Activated CD8-positive, alpha-beta memory T cell treated with anti-CD3 and anti-CD28 coated beads, Interleukin-2, amount 50 U/mL, for 4 hours (primary cell): ENCODE data around the gene HS2ST1.
"Not testable (repeated sequence)": the region's sequence is repeated elsewhere in the genome, so short reads cannot be mapped to it uniquely, and the experiment has no call there.

Experiments
- DNase-seq: peaks from one replicate; pipeline ENCODE4 v3.0.0-alpha.2; 2020

Gene HS2ST1

DNA sequence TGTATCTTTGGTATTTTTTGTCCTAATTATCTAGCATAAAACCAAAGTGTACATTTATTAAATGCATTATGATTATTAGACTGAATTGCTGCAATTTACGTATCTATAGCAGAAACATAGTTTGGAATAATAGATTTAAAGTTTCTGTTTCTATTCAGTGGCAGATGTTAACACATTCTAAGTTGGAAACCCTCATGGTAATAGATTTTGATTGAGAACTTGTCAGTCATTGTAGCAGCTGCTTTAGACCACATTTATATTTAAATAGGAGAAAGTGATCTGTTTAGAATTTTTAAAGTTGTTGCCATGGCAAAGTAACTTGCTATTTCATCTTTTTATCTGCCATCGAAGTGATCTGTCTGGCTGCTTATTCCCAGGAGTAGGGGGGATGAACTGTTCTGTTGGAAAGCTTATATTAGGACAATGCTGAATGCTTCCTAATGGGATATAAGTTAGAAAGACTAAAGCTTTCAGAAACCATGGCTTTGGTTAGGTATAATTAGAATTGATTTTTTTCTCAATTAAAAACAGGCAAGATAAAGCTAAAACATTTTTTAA lies 61.6 kb downstream of the HS2ST1 start:
- DNase-seq: no peak

DNA sequence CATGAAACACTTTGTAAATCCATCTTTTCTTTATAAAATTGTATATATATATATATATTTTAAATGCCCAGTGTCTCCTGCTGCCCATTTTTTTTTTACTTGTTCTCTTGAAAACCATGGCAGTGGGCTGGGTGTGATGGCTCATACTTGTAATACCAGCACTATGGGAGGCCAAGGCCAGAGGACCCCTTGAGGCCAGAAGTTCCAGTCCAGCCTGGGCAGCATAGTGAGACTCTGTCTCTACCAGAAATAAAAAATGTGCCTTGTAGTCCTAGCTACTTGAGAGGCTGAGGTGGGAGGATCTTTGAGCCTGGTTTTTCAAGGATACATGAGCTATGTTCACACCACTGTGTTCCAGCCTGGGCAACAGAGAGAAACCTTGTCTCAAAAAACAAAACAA lies 62.2 kb downstream of the HS2ST1 start:
- DNase-seq: no peak

DNA sequence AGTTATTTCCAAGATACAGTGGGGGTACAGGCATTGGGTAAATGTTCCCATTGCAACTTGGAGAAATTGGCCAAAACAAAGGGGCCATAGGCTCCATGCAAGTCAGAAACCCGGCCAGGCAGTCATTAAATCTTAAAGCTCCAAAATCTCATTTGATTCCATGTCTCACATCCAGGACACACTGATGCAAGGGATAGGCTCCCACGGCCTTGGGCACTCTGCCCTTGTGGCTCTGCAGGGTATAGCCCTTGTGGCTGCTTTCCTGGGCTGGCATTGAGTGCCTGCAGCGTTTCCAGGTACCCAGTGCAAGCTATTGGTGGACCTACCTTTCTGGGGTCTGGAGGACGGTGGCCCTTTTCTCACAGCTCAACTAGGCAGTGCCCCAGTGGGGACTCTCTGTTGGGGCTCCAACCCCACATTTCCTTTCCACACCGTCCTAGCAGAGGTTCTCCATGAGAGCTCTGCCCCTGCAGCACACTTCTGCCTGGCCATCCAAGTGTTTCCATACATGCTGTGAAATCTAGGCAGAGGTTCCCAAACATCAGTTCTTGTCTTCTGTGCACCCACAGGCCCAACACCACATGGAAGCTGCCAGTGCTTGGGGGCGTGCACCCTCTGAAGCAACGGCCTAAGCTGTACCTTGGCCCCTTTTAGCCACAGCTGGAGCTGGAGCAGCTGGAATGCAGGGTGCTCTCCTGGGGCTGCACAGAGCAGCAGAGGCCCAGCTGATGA lies 67.2 kb downstream of the HS2ST1 start:
- DNase-seq: no peak

DNA sequence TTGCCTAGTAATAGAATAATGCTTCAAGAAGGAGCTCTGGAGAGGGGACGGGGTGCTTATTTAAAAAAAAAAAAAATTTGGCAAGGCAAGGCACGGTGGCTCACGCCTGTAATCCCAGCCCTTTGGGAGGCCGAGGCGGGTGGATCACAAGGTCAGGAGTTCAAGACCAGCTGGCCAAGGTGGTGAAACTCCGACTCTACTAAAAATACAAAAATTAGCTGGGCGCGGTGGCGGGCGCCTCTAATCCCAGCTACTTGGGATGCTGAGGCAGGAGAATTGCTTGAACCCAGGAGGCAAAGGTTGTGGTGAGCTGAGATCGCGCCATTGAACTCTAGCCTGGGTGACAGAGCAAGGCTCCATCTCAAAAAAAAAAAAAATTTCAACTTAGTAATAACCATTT lies 69.2 kb downstream of the HS2ST1 start:
- not testable (repeated sequence) for DNase-seq

DNA sequence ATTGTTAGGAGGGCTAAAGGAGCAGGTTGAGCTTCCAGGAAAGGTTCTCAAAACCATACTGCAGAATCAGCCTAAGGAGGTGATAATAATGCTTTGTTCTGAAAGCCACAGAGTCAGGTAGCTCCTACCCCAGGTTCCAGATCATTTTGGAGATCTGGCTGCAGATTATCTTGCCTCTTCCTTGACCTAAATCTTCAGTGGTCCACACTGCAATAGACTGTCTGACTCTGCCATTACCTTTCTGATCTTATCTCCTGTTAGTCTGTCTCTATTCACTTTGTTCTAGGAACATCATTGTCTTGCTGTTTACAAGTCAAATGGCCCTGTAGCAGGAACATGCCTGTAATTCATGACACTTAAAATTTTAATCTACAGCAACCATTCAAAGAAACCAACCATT lies 73.0 kb downstream of the HS2ST1 start:
- no peak for DNase-seq

DNA sequence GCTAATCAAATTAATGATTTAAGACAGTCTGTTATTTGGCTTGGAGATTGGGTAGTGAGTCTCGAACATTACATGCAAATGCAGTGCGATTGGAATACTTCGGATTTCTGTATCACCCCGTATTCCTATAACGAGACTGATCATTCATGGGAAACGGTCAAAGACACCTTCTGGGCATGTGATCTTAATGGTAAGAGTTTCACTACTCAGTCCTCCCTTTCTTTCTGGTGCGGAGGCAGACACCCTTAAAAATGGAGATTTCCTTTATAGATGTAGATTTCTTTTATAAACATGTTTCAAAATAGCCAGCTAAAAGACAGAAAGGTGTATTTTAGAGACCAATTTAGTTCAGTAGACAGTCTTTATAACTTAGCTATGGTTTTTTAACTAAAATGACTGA lies 74.4 kb downstream of the HS2ST1 start:
- no peak for DNase-seq

DNA sequence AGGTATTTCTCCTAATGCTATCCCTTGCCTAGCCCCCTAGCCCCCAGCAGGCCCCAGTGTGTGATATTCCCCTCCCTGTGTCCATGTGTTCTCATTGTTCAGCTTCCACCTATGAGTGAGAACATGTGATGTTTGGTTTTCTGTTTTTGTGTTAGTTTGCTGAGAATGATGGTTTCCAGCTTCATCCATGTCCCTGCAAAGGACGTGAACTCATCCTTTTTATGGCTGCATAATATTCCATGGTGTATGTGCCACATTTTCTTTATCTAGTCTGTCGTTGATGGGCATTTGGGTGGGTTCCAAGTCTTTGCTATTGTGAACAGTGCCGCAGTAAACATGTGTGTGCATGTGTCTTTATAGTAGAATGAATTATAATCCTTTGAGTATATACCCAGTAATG lies 75.3 kb downstream of the HS2ST1 start:
- DNase-seq: not testable (repeated sequence)

DNA sequence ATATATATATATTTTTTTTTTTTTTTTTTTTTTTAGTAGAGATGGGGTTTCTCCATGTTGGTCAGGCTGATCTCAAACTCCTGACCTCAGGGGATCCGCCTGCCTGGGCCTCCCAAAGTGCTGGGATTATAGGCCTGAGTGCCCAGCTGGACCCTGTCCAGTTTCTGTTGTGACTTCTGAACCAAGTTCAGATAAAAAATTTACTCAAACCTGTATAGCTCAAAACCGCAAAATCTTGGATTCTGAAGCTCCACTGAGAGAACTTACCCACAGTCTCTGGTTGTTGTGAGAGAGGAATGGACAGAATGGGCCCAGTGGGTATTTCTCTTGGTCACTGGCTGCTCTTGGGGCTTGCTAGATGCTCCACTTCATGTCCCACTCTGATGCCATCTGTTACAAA lies 76.4 kb downstream of the HS2ST1 start:
- DNase-seq: no peak

DNA sequence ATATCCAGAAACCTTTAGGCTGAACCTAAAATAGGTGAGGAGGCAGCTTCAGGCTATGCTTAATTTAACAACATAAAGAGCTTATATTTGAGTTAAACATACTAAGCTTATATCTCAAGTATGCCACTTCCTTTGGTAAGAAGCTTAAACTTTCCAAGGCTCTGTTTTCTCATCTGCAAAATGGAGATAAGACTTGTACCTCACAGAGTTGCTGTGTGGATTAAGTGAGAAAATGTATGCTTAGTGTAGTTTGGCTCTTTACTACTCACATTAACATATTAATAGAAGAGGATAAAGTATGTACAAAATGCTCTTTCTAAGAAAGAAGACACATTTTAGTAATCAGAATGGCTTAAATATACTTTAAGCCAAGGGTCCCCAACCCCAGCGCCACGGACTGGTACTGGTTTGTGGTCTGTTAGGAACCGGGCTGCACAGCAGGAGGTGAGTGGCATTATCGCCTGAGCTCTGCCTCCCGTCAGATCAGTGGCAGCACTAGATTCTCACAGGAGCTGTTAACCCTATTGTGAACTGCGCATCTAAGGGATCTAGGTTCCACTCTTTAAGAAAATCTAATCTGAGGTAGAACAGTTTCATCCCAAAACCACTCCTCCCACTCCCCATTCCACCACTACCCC lies 77.2 kb downstream of the HS2ST1 start:
- no peak for DNase-seq

DNA sequence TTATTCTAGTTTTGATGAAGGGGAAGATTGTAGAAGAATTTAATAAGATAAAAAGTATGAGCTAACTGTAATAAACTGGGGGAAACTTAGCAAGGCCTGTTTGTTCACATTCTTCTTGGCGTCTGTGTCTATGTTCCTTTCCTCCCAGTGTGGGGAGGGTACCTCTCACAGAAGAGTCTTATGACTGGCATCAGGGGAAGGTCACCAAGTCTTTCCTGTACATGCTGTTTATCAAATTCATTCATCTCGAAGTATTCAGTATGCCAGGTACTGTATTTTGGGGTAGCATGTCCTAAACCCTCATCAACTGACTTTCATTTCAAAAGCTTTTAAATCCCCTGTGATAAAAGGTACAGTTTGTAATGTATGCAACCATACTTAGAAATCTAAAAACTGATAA lies 78.4 kb downstream of the HS2ST1 start:
- DNase-seq: no peak

DNA sequence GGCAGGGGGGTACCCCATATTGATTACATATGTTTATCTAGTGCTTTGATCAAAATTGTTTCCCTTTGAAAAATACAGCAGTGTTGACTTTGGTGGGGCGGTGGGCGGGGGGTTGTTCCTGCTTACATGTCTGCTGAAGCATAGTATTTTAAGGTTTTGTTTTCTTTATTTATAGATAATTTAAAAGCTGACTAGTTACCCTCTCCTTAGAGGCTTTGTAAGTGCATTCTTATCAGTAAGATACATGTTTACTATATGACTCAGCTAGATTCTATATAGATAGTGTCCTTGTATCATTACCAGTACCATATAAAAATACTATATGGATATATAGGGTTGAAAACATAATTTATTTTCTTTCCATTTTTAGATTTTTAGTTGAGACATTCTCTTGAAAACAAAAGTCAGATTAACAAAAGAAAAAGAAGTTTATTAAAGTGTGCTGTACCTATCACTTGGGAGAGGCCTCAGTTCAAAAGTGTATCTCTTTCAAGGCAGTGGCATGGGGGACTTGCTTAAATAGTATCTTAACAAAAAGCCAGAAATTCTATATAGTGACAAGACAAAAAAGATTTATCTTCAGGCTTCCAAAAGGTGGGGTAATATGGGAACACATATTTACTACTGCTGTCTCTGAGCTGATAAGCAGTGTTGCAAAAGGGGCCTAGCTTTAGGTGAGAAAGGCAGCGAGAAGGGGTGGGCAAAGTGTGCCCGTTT lies 79.0 kb downstream of the HS2ST1 start:
- DNase-seq: no peak

DNA sequence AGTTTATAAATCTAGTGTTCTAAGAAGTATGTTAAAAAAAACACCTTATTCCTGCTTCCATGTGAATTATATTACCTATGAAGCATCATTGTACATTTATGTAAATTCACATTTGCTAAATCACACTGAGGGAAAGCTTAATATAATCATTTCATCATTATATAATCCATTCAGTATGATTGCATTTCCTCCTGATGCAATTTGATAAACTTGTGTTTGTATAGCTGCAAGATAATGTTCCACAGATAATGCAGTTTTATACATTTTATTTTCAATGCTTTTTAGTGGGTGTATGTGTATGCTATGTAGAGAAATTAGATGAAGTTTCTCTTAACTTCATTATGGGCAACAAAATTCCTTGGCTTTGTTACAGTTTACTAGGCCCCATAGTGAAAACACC lies 79.6 kb downstream of the HS2ST1 start:
- no peak for DNase-seq

DNA sequence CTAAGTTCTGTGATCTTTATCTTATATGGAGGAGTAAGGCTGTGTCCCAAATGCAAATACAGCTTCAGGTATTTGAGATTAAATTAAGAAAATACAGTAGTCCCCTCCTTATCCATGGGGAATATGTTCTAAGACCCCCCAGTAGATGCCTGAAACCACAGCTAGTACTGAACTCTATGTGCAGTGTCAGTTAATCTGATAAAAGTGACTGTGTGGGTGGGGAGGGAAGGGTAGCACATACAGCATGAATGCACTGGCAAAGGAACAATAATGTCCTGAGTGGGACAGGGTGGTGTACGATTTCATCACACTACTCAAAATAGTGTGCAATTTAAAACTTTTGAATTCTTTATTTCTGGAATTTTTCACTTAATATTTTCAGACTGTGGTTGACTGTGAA lies 83.1 kb downstream of the HS2ST1 start:
- DNase-seq: no peak

DNA sequence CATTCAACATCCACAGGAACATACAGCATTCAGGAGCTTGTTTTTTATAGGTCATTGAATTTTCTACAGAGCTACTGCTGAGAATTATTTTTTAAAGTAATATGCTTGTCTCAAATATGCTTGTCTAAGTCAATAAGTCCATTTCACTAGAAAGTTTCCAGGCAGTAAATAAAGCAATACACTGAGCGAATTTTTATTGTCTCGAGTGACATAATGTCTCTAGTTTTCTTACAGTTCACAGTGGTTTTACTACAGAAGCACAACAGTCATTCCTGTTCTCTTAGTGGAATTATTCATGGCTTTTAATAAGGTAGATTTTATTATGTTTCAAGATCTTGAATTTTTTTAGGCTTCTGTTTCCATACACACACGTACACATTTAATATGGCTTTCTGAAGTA lies 83.8 kb downstream of the HS2ST1 start:
- DNase-seq: no peak

DNA sequence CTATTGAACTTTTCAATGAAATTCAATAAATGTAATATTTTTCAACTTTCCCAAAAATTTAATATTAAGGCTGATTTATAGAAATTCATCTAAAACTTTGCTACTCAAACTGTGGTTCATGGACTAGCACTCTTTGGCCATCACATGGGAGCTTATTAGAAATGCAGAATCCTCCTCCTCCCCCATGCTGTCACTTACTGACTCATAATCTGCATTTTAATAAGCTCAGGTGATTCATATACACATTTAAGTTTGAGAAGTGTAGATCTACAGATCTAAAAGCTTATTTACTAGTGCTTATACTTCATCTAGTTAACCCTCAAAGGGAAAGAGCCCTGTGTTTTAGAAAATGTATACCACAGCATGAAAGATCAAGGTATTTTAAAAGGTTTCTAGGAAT lies 84.3 kb downstream of the HS2ST1 start:
- DNase-seq: no peak

DNA sequence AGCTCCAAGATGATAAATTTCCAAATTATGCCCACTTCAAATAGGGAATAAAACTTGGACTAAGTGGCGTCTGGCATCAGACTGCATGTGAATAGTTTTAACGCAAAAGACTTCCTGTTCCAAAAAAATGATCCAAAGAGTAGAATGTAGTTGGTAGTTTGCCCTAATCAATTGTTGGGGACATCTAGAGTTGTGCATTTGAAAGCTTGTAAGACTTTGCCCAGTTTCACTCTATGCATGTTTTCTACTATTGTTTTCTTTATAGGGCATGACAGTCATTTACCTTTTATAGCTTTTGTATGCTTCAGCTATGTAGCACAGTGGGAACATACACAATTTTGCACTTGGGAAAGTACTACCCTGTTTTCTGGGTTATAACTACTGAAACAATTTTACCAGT lies 86.0 kb downstream of the HS2ST1 start:
- DNase-seq: no peak

DNA sequence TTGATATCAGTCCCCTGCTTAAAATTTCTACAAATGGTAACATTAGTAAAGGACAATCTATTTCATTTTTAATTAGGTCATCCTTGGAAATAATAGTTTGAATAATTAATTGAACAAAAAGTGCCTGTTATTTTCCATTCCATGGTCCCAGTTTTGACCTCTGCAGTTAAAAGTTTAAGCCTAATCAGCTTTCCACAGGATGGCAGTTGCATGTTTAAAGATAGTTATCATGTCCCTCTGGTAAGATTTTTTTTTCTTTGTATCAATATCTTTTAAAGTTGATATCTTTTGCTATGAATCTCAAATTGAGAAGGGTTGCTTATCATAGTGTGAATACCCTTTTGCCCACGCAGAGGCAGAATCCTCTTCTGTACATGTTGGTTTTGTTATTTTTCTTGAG lies 90.4 kb downstream of the HS2ST1 start:
- DNase-seq: no peak

DNA sequence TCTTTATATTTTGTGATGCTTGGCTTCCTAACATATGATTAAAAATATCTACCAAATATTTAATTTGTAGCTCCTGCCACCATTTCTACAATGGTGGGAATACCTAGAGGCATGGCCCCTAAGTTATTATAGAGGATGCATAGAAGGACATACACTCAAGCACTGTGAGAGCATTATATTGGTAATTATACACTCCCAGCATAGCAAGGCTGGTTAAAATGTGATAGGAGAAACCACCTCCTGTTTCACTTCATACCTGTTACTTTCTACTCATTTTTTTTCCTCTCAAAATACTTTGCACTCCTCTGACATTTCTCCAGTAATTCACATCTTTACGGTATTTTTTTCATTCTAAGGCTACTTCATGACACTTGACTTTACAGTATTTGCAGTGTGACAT lies 92.9 kb downstream of the HS2ST1 start:
- no peak for DNase-seq

DNA sequence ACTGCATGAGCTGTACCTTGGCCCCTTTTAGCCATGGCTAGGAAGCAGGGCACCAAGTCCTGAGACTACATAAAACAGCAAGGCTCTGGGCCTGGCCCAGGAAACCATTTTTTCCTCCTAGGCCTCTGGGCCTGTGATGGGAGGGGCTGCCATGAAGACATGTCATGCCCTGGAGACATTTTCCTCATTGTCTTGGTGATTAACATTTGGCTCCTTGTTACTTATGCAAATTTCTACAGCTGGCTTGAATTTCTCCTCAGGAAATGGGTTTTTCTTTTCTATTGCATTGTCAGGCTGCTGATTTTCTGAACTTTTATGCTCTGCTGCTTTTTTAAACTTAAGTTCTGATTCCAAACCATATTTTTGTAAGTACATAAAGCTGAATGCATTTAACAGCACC lies 99.0 kb downstream of the HS2ST1 start:
- not testable (repeated sequence) for DNase-seq

DNA sequence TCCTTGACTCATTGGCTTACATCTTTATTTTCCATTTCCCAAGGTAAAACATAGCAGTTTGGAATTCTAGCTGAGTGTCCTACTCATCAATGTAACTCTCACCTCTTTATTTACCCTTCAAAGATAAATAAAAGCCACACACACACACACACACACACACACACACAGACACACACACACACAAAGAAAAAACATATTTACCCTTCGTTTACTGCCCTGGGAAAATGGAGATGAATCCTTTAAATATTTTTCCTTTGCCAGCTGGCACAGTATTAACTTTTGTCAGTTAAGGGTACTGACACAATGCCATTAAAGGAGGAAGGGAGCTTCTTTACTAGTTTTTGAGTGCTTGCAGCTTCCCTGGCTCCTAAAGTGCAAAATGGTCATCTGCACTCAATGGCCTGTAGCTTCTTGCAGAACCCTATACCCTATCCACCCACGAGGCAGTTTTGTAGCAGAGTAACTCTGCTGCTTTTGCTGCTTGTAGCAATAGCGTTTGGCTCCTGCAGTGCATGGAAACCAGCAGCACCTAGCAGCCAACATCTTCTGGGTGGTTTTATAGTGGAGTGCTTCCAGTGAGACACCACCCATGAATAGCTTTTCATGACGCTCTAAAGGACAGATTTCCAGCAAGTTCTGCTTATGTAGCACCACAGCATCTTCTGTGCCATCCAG lies 103.7 kb downstream of the HS2ST1 start:
- DNase-seq: no peak

DNA sequence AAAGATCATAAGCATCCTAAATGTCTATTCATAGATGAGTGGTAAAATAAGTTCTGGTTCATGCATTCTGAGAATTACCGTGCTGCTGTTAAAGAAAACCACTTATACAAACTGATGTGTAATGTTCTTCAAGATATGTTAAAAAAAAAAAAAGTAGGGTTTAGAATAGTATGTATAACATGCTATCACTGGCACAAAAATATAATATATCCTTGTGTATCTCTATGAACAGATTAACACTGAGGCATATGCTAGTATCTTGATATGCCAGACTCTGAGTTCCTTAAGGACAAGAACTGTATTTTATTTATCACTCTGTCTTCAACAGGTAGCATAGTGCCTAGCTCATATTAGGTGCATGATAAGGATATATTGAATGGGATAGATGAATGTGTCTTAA lies 108.9 kb downstream of the HS2ST1 start:
- DNase-seq: no peak

DNA sequence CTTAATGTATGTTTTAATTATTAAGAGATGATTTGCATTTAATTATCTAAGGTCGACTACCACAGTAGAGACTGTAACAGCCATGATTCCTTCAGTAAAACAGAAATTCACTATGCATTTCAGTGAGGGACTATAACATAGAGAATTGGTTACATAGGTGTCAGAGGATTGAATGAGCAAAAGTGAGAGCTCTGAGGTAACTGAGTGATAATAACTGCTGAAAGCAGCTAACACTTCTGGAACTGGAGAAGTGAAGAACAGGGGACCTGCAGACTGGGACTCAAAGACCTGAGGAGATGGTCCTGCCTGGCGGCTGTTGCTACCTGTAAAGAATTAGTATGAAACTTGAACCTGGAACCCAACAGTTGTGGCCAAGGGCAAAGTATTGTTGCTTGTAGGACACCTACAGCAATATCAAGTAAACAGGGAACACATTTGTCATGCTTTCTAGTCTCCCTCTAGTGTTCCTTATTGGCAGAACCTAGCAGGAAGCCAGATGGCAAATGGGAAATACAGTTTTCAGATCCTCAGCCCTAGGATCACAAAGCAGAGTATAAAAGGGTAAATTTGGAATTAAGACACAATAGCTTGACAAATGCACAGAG lies 110.6 kb downstream of the HS2ST1 start:
- no peak for DNase-seq

DNA sequence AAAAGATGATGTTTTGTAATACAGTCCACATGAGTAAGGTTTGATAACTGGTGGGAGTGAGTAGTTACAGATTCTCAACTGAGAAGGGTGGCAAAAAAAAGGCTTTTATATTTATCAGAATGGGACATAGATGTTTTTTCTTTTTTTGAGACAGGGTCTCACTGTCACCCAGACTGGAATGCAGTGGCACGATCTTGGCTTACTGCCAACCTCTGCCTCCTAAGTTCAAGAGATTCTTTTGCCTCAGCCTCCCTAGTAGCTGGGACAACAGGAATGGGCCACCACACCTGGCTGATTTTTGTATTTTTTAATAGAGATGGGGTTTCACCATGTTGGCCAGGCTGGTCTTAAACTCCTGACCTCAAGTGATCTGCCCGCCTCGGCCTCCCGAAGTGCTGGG lies 113.1 kb downstream of the HS2ST1 start:
- not testable (repeated sequence) for DNase-seq
